Mesodermal cell (in vitro differentiated cells): ENCODE measurements around the gene PCDH15.

Source experiments
- H3K27ac ChIP-seq: 2 replicates; pipeline ENCODE4 v1.7.0; 2013; ENCODE audit warnings: mild to moderate bottlenecking, low read depth, low read length, moderate library complexity; ENCODE audit not compliant: severe bottlenecking
- H3K36me3 ChIP-seq: 2 replicates; pipeline ENCODE4 v1.7.1; 2013; ENCODE audit warnings: mild to moderate bottlenecking, low read length, moderate library complexity; ENCODE audit not compliant: control insufficient read depth, insufficient read depth
- H3K4me1 ChIP-seq: one replicate; pipeline ENCODE4 v1.7.1; 2013; ENCODE audit warnings: mild to moderate bottlenecking, low read length; ENCODE audit not compliant: insufficient read depth, control insufficient read depth, poor library complexity, severe bottlenecking
- H3K4me3 ChIP-seq: 2 replicates; pipeline ENCODE4 v1.7.0; 2013; ENCODE audit warnings: low read length, control low read depth, mild to moderate bottlenecking; ENCODE audit not compliant: insufficient read depth, poor library complexity, severe bottlenecking; ENCODE audit errors: extremely low read depth
- H3K9me3 ChIP-seq: 2 replicates; pipeline ENCODE4 v1.7.1; 2013; ENCODE audit warnings: mild to moderate bottlenecking, low read length, moderate library complexity; ENCODE audit not compliant: control insufficient read depth
- WGBS, 2 experiments: methylation state at CpG; one replicate each; pipeline ENCODE4 v1.1.5; 2013; ENCODE audit warnings: missing lambda C conversion rate in 2 of 2; ENCODE audit not compliant: insufficient coverage in 2 of 2; 5-methylcytosine and 5-hydroxymethylcytosine counted together

The PCDH15 gene

DNA sequence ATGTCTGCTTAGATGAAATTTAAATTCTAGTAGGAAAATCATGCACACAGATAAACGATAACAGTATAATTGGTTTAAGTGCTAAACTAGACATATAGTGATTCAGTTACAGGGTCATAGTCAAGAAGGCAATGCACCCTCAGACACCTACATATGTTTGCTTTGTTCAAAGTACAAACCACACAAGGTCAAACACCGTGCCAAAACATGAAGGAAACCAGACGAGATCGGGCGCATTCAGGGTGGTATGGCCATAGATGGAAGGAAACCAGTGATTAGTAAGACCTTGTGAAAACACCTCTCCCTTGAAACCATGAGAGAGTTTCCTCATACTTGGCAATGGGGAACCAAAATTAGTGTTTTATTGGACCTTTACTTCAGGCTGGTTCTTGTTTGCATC lies 906.9 kb downstream of the PCDH15 start:
- Histone ChIP-seq H3K4me1 (no peaks in the 10 kb centered on the region), H3K36me3 (no peaks in the 10 kb centered on the region), H3K9me3 (no peaks in the 10 kb centered on the region), H3K4me3 (no peak overlapping the region), H3K27ac (no peak overlapping the region)
- 96% methylated on average over 4 of the region's 5 CpGs; no CpG with 5 or more reads in 1 of the 2 experiments for WGBS, 2 experiments

- Histone ChIP-seq H3K9me3 (no peaks in the 10 kb centered on the region), H3K36me3 (no peaks in the 10 kb centered on the region), H3K4me3 (no peak overlapping the region), H3K4me1 (no peaks in the 10 kb centered on the region), H3K27ac (no peak overlapping the region)
- WGBS, 2 experiments = no CpG with 5 or more reads among the region's 1 CpG
Observed at GRCh38 chr10:53893061-53893460, 908.0 kb downstream of the PCDH15 start.

DNA sequence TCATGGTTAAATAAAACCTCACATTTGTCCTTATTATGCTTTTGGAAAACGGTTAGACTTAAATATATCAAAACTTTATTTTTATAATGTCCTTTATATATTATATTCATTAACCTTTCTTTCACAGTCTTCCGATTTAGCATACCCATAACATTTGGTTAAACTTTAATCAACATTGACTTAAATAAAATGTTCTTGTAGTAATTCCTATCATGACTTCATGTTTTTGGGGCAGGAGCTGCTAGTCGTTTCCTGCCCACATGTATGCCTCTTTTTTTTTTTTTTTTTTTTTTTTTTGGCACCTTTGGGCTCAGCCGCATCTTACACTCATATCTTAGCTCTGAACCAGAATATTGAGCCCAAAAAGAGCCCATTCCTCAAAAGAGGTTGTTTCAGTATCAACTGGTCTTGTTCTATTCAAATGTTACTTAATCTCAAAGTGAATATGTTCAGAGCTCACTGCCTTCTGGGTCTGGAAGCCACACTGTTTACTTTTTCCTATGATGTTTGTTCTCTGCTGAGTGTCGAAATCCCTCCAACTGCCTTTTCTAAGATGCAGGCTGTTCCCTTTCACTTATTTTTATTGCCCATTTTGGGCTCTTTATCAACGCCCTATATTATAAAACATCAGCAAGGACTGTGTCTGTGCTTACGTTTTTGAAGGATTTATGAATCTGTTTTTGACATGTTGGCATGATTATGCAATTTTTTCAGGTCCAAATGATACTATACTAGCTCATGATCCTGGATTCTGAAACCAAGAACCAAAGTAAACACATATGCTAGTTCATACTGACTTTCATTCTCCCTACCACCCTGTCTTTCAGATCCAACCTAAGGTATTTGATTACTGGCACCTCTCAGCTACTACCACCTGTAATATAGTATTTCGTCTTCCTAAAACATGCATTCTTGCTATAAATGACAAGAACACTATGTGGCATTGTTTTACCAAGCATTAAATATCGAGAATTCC lies 914.4 kb downstream of the PCDH15 start:
- no peaks in the 10 kb centered on the region for H3K4me1 ChIP-seq
- no peaks in the 10 kb centered on the region for H3K36me3 ChIP-seq
- H3K4me3 ChIP-seq = no peak overlapping the region
- H3K27ac ChIP-seq = no peak overlapping the region
- no peaks in the 10 kb centered on the region for H3K9me3 ChIP-seq
- WGBS, 2 experiments = 95 to 100% methylated on average over 1 to 2 of the region's 9 CpGs

GRCh38 chr10:53864846-53865245 lies 936.2 kb downstream of the PCDH15 start:
- no peak overlapping the region for H3K27ac ChIP-seq
- H3K4me1 ChIP-seq = no peaks in the 10 kb centered on the region
- WGBS, 2 experiments = 83% methylated on average over 1 of the region's 4 CpGs; no CpG with 5 or more reads in 1 of the 2 experiments
- H3K36me3 ChIP-seq = no peaks in the 10 kb centered on the region
- no peak overlapping the region for H3K4me3 ChIP-seq
- no peaks in the 10 kb centered on the region for H3K9me3 ChIP-seq

DNA sequence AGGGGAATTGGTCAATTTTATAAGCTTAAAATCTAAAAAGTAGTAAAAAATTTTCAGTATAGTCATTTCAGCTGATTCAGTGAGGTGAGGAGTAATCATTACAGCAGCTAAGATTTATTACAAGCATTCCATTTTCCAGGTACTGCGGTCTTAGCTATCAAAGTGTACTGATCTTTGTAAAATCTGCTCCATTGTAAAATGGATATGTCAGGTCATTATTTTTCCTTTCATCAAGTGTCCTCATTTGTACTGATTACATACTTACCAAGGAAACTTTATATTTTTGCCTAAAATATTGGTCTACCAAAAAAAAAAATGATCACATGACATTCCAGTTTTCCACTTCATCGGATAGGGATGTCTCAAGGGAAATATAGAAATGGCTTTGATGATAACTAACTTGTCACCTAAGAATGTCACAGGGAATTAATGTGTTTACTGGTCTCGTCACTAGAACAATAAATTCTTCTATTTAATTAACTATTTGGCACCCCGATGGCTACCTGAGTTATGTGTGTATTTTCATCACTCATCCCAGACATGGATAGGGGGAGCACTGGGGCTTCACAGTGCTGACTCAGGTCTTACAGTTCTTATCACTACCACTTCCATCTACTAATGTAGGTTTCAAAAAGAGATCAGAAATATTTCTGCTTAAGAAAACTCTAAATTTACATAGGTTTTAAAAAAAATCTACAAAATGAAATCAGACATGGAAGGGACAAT lies 948.4 kb downstream of the PCDH15 start:
- Histone ChIP-seq H3K4me1 (no peaks in the 10 kb centered on the region), H3K4me3 (no peak overlapping the region), H3K9me3 (no peaks in the 10 kb centered on the region), H3K27ac (no peak overlapping the region), H3K36me3 (no peaks in the 10 kb centered on the region)
- WGBS, 2 experiments = no CpG with 5 or more reads among the region's 4 CpGs

DNA sequence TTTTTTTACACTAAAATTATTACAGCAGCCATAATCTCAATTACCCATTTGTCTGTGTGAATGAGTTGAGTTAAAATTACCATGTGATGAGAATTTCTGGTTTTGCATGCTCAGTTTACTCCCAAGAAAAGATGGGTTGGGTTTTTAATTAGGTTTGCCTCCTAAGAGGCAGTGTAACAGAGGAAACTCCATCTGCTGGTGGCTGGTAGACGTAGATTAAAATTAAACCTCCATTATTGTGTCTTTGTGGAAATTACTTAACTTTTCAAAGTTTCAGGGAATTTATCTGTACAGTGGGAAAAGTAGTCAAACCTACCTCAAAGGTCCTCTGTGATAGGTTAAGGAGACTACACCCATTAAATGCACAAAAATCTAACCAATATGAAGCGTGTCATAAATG lies 954.2 kb downstream of the PCDH15 start:
- no CpG with 5 or more reads among the region's 2 CpGs for WGBS, 2 experiments
- Histone ChIP-seq H3K4me1 (no peaks in the 10 kb centered on the region), H3K36me3 (no peaks in the 10 kb centered on the region)

GRCh38 chr10:53843736-53844362 lies 957.2 kb downstream of the PCDH15 start:
- peak overlapping the region; percentile 51 for H3K27ac ChIP-seq
- WGBS, 2 experiments = 45% methylated on average over 1 of the region's 1 CpG; no CpG with 5 or more reads in 1 of the 2 experiments

More for the DNA sequence above, 954.2 kb downstream of the PCDH15 start:
- Histone ChIP-seq H3K27ac (no peak overlapping the region), H3K9me3 (no peaks in the 10 kb centered on the region), H3K4me3 (no peak overlapping the region)

DNA sequence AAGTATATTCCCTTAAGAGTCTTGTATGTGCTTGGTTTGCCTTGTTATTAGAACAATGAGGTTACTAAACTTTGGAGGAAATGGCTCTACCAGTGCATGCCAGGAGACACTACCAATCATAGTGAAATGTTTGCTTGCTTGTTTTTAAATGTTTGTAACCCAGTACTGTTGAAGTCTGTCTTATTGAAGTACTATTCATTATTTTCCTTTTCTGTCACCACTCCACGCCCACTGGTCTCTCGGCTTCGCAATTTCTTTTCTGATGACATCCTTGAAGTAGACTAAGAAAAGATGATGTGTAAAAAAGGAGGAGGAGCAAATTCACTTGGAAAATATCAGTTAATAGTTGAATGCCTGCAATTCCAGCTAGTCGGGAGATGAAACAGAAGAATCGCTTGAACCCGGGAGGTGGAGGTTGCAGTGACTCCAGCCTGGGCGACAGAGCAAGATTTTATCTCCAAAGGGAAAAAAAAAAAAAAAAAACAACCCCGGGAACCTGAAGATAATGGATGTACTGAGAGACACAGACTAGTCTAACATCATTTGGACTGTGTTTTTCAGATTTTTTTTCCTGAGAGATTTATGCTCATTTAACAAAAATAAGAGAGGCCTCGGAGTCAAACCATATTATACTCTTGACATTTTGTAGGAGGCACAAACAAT lies 959.4 kb downstream of the PCDH15 start:
- WGBS, 2 experiments = 44 to 91% methylated on average over 4 of the region's 9 CpGs
- no peak overlapping the region for H3K4me3 ChIP-seq
- H3K9me3 ChIP-seq = no peaks in the 10 kb centered on the region
- no peaks in the 10 kb centered on the region for H3K36me3 ChIP-seq
- H3K4me1 ChIP-seq = no peaks in the 10 kb centered on the region
- H3K27ac ChIP-seq = peak overlapping the region; percentile 13

More at GRCh38 chr10:53843736-53844362, 957.2 kb downstream of the PCDH15 start:
- no peaks in the 10 kb centered on the region for H3K4me1 ChIP-seq
- no peaks in the 10 kb centered on the region for H3K36me3 ChIP-seq
- no peaks in the 10 kb centered on the region for H3K9me3 ChIP-seq
- H3K4me3 ChIP-seq = no peak overlapping the region

DNA sequence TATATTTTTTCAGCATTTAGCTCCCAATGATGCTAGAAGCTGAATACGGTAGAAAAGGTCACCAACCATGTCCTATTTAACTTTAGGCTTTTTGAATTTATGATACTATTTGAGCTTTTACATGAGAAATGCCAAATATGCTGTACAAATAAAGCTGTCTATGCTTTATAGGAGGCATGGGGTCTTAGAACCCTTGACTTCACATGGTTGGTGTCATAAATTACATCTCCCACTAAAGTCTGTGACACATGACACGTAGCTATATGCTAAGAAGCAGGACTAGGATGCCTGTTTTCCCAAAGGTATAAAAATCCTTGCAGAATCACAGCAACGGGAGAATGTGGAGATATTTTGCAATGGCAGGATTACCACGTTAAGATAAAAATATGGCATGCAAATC lies 960.4 kb downstream of the PCDH15 start:
- Histone ChIP-seq H3K4me3 (no peak overlapping the region), H3K36me3 (no peaks in the 10 kb centered on the region), H3K9me3 (no peaks in the 10 kb centered on the region), H3K4me1 (no peaks in the 10 kb centered on the region), H3K27ac (no peak overlapping the region)
- WGBS, 2 experiments = 80 to 100% methylated on average over 1 of the region's 4 CpGs

DNA sequence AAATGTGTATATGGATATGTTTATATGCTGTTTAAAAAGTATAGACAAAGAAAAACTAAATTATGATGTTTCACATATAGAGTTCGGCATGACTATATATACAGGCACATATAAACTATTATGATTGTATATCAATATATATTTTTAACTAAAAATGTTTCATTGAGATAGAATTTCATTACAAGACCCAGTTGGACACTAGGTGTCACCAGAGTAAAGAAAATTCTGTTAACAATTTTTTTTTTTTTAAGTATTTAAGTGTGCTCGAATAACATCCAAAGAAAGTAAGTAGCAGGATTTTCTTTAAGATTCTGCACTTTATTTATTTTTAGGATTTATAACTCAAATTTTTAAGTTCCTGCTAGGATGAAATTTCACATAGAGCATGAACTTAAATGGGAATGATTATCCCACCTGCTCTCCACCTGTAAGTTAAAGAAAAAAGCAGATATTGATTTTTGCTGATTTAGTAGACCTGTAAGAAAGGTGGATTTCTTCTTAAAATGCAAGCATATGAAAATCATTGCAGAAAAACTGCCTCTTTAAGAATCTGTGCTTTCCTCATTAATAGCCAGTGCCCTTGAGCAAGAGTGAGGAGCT lies 961.5 kb downstream of the PCDH15 start:
- Histone ChIP-seq H3K36me3 (no peaks in the 10 kb centered on the region), H3K4me1 (no peaks in the 10 kb centered on the region), H3K4me3 (no peak overlapping the region), H3K9me3 (no peaks in the 10 kb centered on the region), H3K27ac (no peak overlapping the region)
- no CpG with 5 or more reads among the region's 2 CpGs for WGBS, 2 experiments
